ENCODE results near the gene PRKCA.

DNA sequence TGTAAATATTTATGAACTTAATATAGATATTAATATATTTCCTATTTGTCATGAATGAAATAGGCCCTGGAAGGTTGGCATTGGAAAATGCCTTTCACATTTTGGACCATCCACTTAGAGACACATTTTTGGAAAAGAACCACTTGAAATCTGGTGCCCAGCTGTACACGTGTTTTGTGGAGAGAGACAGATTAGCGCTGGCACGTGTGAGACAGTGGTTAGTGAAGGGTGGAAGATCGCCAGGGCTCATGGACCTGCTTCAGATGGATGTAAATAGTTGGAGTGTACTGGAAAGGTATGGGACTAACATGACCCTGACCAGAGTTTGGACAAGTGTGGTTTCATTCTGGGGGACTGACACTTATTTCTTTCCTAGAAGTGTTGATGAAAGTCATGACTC, 222.9 kb downstream of the PRKCA start:
- TF ChIP-seq, protein P1, sequence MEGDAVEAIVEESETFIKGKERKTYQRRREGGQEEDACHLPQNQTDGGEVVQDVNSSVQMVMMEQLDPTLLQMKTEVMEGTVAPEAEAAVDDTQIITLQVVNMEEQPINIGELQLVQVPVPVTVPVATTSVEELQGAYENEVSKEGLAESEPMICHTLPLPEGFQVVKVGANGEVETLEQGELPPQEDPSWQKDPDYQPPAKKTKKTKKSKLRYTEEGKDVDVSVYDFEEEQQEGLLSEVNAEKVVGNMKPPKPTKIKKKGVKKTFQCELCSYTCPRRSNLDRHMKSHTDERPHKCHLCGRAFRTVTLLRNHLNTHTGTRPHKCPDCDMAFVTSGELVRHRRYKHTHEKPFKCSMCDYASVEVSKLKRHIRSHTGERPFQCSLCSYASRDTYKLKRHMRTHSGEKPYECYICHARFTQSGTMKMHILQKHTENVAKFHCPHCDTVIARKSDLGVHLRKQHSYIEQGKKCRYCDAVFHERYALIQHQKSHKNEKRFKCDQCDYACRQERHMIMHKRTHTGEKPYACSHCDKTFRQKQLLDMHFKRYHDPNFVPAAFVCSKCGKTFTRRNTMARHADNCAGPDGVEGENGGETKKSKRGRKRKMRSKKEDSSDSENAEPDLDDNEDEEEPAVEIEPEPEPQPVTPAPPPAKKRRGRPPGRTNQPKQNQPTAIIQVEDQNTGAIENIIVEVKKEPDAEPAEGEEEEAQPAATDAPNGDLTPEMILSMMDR (IDR thresholded peaks at IDR 0.05), result no peak
- TF ChIP-seq POLR2A (IDR thresholded peaks at IDR 0.05) (no peak), POLR2AphosphoS5 (IDR thresholded peaks at IDR 0.05) (no peak)

All from suprapubic skin (tissue), 4 donors.